ENCODE measurements around the gene GPBAR1. TPM values are rescaled to one million over a fixed set of nuclear protein-coding genes. Genes with fewer than 3 reads are reported as not detected.

GPBAR1 gene
- total RNA-seq, 1 experiment from 2014 or later, result 0.30 TPM

GRCh38 chr2:218233543-218233942 lies 27.3 kb upstream of the GPBAR1 start:
- Histone ChIP-seq H3K27me3 (replicated peaks; ENCODE audit: insufficient read depth, low read depth, low read length, poor library complexity) (no peaks in the 10 kb centered on the region), H3K36me3 (ENCODE audit: insufficient read depth, low read length, poor library complexity, severe bottlenecking) (peaks cover 81% of the 10 kb centered on the region), H3K9me3 (ENCODE audit: low read depth, low read length, poor library complexity, severe bottlenecking) (no peaks in the 10 kb centered on the region), H3K4me3 (ENCODE audit: low read depth, low read length, poor library complexity, severe bottlenecking) (no peak overlapping the region), H3K4me1 (ENCODE audit: insufficient read depth, low read length, poor library complexity, severe bottlenecking) (peaks cover 22% of the 10 kb centered on the region), H3K27ac (ENCODE audit: low read depth, low read length, poor library complexity, severe bottlenecking) (no peak overlapping the region)
- POLR2A ChIA-PET (ENCODE audit: low non-redundant PET), result interaction anchor here (0.6 kb wide), 1 partner anchor 21 kb away, joined by 4 read pairs; no protein-coding TSS in a partner anchor
- TF ChIP-seq, protein P1, sequence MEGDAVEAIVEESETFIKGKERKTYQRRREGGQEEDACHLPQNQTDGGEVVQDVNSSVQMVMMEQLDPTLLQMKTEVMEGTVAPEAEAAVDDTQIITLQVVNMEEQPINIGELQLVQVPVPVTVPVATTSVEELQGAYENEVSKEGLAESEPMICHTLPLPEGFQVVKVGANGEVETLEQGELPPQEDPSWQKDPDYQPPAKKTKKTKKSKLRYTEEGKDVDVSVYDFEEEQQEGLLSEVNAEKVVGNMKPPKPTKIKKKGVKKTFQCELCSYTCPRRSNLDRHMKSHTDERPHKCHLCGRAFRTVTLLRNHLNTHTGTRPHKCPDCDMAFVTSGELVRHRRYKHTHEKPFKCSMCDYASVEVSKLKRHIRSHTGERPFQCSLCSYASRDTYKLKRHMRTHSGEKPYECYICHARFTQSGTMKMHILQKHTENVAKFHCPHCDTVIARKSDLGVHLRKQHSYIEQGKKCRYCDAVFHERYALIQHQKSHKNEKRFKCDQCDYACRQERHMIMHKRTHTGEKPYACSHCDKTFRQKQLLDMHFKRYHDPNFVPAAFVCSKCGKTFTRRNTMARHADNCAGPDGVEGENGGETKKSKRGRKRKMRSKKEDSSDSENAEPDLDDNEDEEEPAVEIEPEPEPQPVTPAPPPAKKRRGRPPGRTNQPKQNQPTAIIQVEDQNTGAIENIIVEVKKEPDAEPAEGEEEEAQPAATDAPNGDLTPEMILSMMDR (conservative IDR thresholded peaks at IDR 0.05; ENCODE audit: low read depth, low read length), result no peak
- TF ChIP-seq EZH2 (IDR thresholded peaks at IDR 0.05; ENCODE audit: borderline replicate concordance, low read depth, low read length, poor library complexity, severe bottlenecking), result no peak
- no peak for DNase-seq (ENCODE audit: low spot score)
- no TSS peak for BruUV-seq (replicated peaks)
- intact Hi-C loops (cut with micrococcal nuclease; ENCODE audit: unreplicated experiment), result no loop called here
- CTCF ChIA-PET, result interaction anchor here (0.6 kb wide), 1 partner anchor 13 kb away, joined by 3 read pairs; no protein-coding TSS in a partner anchor

DNA sequence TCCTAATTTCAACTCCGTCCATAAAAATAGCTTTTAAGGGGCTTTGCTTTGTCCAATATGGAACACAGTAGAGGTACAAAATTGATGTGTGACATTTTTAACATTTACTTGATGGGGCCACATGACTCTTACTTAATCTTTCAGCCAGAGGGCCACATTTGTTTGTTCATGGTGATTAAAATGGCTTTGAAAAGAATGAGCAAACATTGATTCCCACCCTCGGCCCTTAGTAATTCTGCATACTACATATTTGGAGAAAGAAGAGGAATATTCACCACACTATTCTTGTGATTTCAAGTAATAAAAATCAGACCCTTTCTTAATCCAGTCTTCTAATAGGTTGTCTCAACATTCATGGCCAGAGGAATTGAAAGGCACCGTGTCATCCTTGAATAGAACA lies 26.3 kb upstream of the GPBAR1 start:
- Histone ChIP-seq H3K27me3 (replicated peaks; ENCODE audit: insufficient read depth, low read depth, low read length, poor library complexity) (no peaks in the 10 kb centered on the region), H3K4me1 (ENCODE audit: insufficient read depth, low read length, poor library complexity, severe bottlenecking) (peaks cover 13% of the 10 kb centered on the region), H3K9me3 (ENCODE audit: low read depth, low read length, poor library complexity, severe bottlenecking) (no peaks in the 10 kb centered on the region), H3K4me3 (ENCODE audit: low read depth, low read length, poor library complexity, severe bottlenecking) (no peak overlapping the region), H3K27ac (ENCODE audit: low read depth, low read length, poor library complexity, severe bottlenecking) (no peak overlapping the region), H3K36me3 (ENCODE audit: insufficient read depth, low read length, poor library complexity, severe bottlenecking) (peaks cover 85% of the 10 kb centered on the region)
- DNase-seq (ENCODE audit: low spot score), result no peak
- ChIA-PET CTCF (no interaction called here), POLR2A (ENCODE audit: low non-redundant PET) (no interaction called here)
- intact Hi-C loops (cut with micrococcal nuclease; ENCODE audit: unreplicated experiment), result no loop called here
- no TSS peak for BruUV-seq (replicated peaks)
- no peak for TF ChIP-seq EZH2 (IDR thresholded peaks at IDR 0.05; ENCODE audit: borderline replicate concordance, low read depth, low read length, poor library complexity, severe bottlenecking)
- TF ChIP-seq, protein P1 (conservative IDR thresholded peaks at IDR 0.05; ENCODE audit: low read depth, low read length), result no peak

- Histone ChIP-seq H3K4me3 (ENCODE audit: low read depth, low read length, poor library complexity, severe bottlenecking) (no peak overlapping the region), H3K9me3 (ENCODE audit: low read depth, low read length, poor library complexity, severe bottlenecking) (no peaks in the 10 kb centered on the region), H3K36me3 (ENCODE audit: insufficient read depth, low read length, poor library complexity, severe bottlenecking) (peaks cover 85% of the 10 kb centered on the region), H3K4me1 (ENCODE audit: insufficient read depth, low read length, poor library complexity, severe bottlenecking) (peaks cover 8% of the 10 kb centered on the region), H3K27me3 (replicated peaks; ENCODE audit: insufficient read depth, low read depth, low read length, poor library complexity) (no peaks in the 10 kb centered on the region), H3K27ac (ENCODE audit: low read depth, low read length, poor library complexity, severe bottlenecking) (no peak overlapping the region)
- ChIA-PET POLR2A (ENCODE audit: low non-redundant PET) (no interaction called here), CTCF (no interaction called here)
- no peak for DNase-seq (ENCODE audit: low spot score)
- no TSS peak for BruUV-seq (replicated peaks)
- intact Hi-C loops (cut with micrococcal nuclease; ENCODE audit: unreplicated experiment), result no loop called here
- TF ChIP-seq, protein P1 (conservative IDR thresholded peaks at IDR 0.05; ENCODE audit: low read depth, low read length), result no peak
- TF ChIP-seq EZH2 (IDR thresholded peaks at IDR 0.05; ENCODE audit: borderline replicate concordance, low read depth, low read length, poor library complexity, severe bottlenecking), result no peak
Measured at GRCh38 chr2:218235017-218235416, 25.8 kb upstream of the GPBAR1 start.

Measured in A673 (cell line).